Measurements from ENCODE around the gene SETBP1.

DNA sequence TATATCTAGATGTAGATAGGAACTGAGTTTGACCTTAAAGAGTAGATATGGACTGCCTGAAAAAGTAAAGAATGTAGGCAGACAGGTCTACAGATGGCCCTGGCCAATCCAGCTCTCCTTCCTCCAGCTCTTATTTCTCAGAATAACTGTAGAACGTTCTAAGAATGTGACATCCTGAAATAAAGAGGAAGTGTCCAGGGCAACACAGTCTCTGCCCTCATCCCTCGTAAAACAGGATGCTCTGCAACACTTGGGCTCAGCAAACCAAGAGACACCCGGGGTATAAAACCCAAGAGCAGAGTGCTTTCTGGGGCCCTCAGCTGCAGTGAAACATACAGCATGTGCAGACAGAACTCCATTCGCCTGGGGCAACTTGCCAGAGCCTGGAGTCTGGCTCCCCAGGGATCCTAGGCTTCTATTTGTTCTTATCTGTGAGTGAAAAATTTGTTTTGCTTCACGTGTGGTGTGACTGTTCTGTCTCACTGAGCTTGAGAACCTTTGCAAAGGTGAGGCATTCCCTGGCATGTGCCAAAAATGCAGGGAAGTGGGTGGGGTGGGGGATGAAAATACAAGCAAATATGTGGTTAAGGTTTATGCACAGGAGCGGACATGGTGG is 401.0 kb downstream of the SETBP1 start:
- TF ChIP-seq, protein P1, sequence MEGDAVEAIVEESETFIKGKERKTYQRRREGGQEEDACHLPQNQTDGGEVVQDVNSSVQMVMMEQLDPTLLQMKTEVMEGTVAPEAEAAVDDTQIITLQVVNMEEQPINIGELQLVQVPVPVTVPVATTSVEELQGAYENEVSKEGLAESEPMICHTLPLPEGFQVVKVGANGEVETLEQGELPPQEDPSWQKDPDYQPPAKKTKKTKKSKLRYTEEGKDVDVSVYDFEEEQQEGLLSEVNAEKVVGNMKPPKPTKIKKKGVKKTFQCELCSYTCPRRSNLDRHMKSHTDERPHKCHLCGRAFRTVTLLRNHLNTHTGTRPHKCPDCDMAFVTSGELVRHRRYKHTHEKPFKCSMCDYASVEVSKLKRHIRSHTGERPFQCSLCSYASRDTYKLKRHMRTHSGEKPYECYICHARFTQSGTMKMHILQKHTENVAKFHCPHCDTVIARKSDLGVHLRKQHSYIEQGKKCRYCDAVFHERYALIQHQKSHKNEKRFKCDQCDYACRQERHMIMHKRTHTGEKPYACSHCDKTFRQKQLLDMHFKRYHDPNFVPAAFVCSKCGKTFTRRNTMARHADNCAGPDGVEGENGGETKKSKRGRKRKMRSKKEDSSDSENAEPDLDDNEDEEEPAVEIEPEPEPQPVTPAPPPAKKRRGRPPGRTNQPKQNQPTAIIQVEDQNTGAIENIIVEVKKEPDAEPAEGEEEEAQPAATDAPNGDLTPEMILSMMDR (IDR thresholded peaks at IDR 0.05) = no peak
- TF ChIP-seq POLR2A (IDR thresholded peaks at IDR 0.05) = no peak
- TF ChIP-seq EP300 (IDR thresholded peaks at IDR 0.05; ENCODE audit: low read depth) = no peak
- no peak for TF ChIP-seq POLR2AphosphoS5 (IDR thresholded peaks at IDR 0.05)
